A673 (cell line): ENCODE data around the gene LSM8. TPM values are rescaled to one million over a fixed set of nuclear protein-coding genes. Genes with fewer than 3 reads are reported as not detected.

Source experiments
- BruUV-seq: library from RNA; stranded (reverse); fragments of 400-500 nt; replicated peaks from 2 replicates; lab custom pipeline; 2021; lab: Mats Ljungman, UMichigan
- CTCF ChIA-PET: fragments of 300-600 bp; sonication (Branson Sonifier 250); formaldehyde crosslinking; loops from one replicate; lab custom pipeline; 2022; ENCODE audit warnings: antibody characterized with exemption; lab: Charles Lee
- POLR2A ChIA-PET: fragments of 300-600 bp; sonication (Branson Sonifier 250); formaldehyde crosslinking; loops from one replicate; lab custom pipeline; 2022; ENCODE audit warnings: antibody characterized with exemption; ENCODE audit not compliant: low non-redundant PET; lab: Charles Lee
- DNase-seq: peaks from one replicate; pipeline ENCODE4 v3.0.0-alpha.2; 2015; ENCODE audit warnings: low spot score
- H3K27ac ChIP-seq: fragments of 200-600 bp; sonication (generic); 2 replicates; pipeline ENCODE4 v1.5.1; 2016; ENCODE audit warnings: mixed run types, low read depth, mild to moderate bottlenecking, mixed read lengths, antibody characterized with exemption, low read length; ENCODE audit not compliant: poor library complexity, severe bottlenecking
- H3K27me3 ChIP-seq: fragments of 200-600 bp; sonication (generic); replicated peaks from 2 replicates; pipeline ENCODE4 v1.6.1; 2017; ENCODE audit warnings: mixed run types, low read depth, mild to moderate bottlenecking, mixed read lengths, antibody characterized with exemption, low read length; ENCODE audit not compliant: insufficient read depth, poor library complexity
- H3K36me3 ChIP-seq: fragments of 200-600 bp; sonication (generic); 2 replicates; pipeline ENCODE4 v1.6.1; 2016; ENCODE audit warnings: mixed run types, mild to moderate bottlenecking, mixed read lengths, antibody characterized with exemption, low read length; ENCODE audit not compliant: insufficient read depth, poor library complexity, severe bottlenecking
- H3K4me1 ChIP-seq: fragments of 200-600 bp; sonication (generic); 2 replicates; pipeline ENCODE4 v1.6.1; 2017; ENCODE audit warnings: mixed run types, mild to moderate bottlenecking, mixed read lengths, antibody characterized with exemption, low read length; ENCODE audit not compliant: insufficient read depth, poor library complexity, severe bottlenecking
- H3K4me3 ChIP-seq: fragments of 200-600 bp; sonication (generic); 2 replicates; pipeline ENCODE4 v1.5.1; 2016; ENCODE audit warnings: low read depth, mixed run types, mild to moderate bottlenecking, mixed read lengths, low read length; ENCODE audit not compliant: poor library complexity, severe bottlenecking
- H3K9me3 ChIP-seq: fragments of 200-600 bp; sonication (generic); 2 replicates; pipeline ENCODE4 v1.6.1; 2016; ENCODE audit warnings: mixed run types, low read depth, mild to moderate bottlenecking, mixed read lengths, antibody characterized with exemption, low read length; ENCODE audit not compliant: poor library complexity, severe bottlenecking
- EZH2 ChIP-seq: fragments of 200-600 bp; sonication (generic); IDR thresholded peaks from 2 replicates; pipeline ENCODE4 v1.6.1; 2017; ENCODE audit warnings: borderline replicate concordance, low read depth, mild to moderate bottlenecking, mixed read lengths, antibody characterized with exemption, low read length; ENCODE audit not compliant: poor library complexity, severe bottlenecking
- intact Hi-C: fragments of 100-400 bp; cut with micrococcal nuclease; formaldehyde crosslinking; loops from one replicate; pipeline ENCODE4 v1.10.0; 2022; ENCODE audit not compliant: unreplicated experiment
- total RNA-seq: library from RNA; stranded (reverse); gene quantifications from 2 replicates; pipeline ENCODE4 v1.2.3, GENCODE V29; 2021
- TF ChIP-seq, protein P1 (sequence below): fragments of 300-800, 200-600 bp; sonication (generic); conservative IDR thresholded peaks from 2 replicates; pipeline ENCODE4 v1.5.1; 2017; ENCODE audit warnings: low read depth, mild to moderate bottlenecking, antibody characterized with exemption, low read length, moderate library complexity, mixed read lengths

LSM8 gene
- total RNA-seq, 1 experiment from 2014 or later: 56.7 TPM

DNA sequence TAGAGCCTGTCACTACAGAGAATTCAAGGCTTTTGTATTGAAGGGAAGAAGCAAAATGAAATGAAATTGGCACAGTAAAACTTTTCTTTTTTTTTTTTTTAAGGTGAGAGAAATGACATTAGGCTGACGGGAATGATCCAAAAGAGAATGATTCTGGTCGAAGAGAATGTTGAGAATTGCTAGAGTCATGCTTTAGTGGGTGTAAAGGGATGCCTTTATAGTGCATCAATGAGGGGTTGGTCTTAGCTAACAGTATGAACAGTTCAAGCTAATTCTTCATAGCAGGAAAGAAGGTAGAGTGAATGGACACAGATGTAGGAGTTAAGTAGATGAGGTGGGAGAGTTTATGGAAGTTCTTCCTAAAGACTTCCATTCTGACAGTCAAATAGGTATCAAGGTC, 32.3 kb upstream of the LSM8 start:
- BruUV-seq: no TSS peak
- intact Hi-C loops: loop anchor here (2.0 kb wide), 3 partner anchors 179 to 751 kb away; no protein-coding TSS in a partner anchor
- no peak overlapping the region for H3K27ac ChIP-seq
- DNase-seq: no peak
- no peaks in the 10 kb centered on the region for H3K27me3 ChIP-seq
- CTCF ChIA-PET: interaction anchor here (0.8 kb wide), 1 partner anchor 205 kb away, joined by 4 read pairs; no protein-coding TSS in a partner anchor
- peaks cover 17% of the 10 kb centered on the region for H3K4me1 ChIP-seq
- H3K36me3 ChIP-seq: no peaks in the 10 kb centered on the region
- POLR2A ChIA-PET: no interaction called here
- no peak overlapping the region for H3K4me3 ChIP-seq
- TF ChIP-seq, protein P1, sequence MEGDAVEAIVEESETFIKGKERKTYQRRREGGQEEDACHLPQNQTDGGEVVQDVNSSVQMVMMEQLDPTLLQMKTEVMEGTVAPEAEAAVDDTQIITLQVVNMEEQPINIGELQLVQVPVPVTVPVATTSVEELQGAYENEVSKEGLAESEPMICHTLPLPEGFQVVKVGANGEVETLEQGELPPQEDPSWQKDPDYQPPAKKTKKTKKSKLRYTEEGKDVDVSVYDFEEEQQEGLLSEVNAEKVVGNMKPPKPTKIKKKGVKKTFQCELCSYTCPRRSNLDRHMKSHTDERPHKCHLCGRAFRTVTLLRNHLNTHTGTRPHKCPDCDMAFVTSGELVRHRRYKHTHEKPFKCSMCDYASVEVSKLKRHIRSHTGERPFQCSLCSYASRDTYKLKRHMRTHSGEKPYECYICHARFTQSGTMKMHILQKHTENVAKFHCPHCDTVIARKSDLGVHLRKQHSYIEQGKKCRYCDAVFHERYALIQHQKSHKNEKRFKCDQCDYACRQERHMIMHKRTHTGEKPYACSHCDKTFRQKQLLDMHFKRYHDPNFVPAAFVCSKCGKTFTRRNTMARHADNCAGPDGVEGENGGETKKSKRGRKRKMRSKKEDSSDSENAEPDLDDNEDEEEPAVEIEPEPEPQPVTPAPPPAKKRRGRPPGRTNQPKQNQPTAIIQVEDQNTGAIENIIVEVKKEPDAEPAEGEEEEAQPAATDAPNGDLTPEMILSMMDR: peak; percentile 40; the same call in 1 of the 2 replicates
- TF ChIP-seq EZH2: no peak
- H3K9me3 ChIP-seq: no peaks in the 10 kb centered on the region

DNA sequence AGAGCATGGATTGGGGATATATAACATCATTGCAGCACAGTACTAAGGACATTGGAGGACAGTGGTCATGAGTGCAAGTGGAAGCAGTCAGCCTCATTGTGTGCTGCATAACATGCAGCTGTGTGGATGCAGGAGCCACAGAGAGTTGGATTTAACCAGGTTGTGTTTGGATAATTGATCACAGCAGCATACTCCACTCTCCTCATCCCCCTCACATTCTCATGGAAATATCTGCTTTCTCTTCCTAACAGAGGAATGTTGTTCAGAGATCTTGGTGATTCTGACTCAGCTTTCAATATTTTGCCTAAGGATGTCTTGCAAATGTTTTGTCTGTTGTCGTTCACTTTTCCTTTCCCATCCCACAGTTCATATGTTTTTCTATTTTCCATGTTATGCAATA, 31.8 kb upstream of the LSM8 start:
- ChIA-PET POLR2A (no interaction called here), CTCF (no interaction called here)
- Histone ChIP-seq H3K36me3 (no peaks in the 10 kb centered on the region), H3K9me3 (no peaks in the 10 kb centered on the region), H3K4me3 (no peak overlapping the region), H3K4me1 (peaks cover 17% of the 10 kb centered on the region), H3K27me3 (no peaks in the 10 kb centered on the region), H3K27ac (no peak overlapping the region)
- TF ChIP-seq EZH2: no peak
- TF ChIP-seq, protein P1: no peak
- intact Hi-C loops: loop anchor here (2.0 kb wide), 3 partner anchors 179 to 751 kb away; no protein-coding TSS in a partner anchor
- BruUV-seq: no TSS peak
- no peak for DNase-seq

DNA sequence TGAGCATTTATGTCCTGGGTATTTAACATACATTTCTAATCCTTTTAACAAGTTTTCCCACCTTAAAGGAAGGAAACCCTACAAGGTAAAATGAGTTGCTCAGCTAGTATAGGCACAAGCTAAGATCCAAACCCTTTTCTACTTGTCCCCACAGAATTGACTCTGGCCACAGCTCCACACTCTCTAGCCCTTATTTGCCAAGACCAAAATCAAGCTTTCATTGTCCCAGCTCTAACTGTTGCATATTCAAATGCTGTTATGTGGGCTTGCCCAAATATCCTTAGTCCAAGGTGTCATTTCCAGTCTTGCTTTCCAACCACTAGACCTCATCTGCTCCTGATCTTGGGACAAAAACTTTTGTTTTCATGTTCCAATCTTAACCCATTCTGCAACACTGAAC, 31.3 kb upstream of the LSM8 start:
- ChIA-PET CTCF (no interaction called here), POLR2A (no interaction called here)
- DNase-seq: no peak
- Histone ChIP-seq H3K36me3 (no peaks in the 10 kb centered on the region), H3K27me3 (no peaks in the 10 kb centered on the region), H3K9me3 (no peaks in the 10 kb centered on the region), H3K4me1 (peaks cover 17% of the 10 kb centered on the region), H3K4me3 (no peak overlapping the region), H3K27ac (no peak overlapping the region)
- TF ChIP-seq EZH2: no peak
- TF ChIP-seq, protein P1: no peak
- intact Hi-C loops: loop anchor here (1.0 to 2.0 kb wide), 4 partner anchors 180 to 752 kb away; no protein-coding TSS in a partner anchor
- BruUV-seq: no TSS peak
